Stomach (tissue), 4 donors: Measurements from ENCODE around the gene SLC4A3.
"Not testable (repeated sequence)": the region's sequence is repeated elsewhere in the genome, so short reads cannot be mapped to it uniquely, and the experiment has no call there.

ENCODE experiments used
- CTCF ChIP-seq, 7 experiments: fragments of 450-650 bp in 4 of 7; fragments of 200-600 bp in 3 of 7; sonication (generic) in 3 of 7; IDR thresholded peaks; one replicate each; pipeline ENCODE4 v1.5.1; 2016 to 2019; ENCODE audit warnings: antibody characterized with exemption in 7 of 7, control low read depth in 2 of 7, mild to moderate bottlenecking in 1 of 7
- POLR2AphosphoS5 ChIP-seq, 3 donors: sonication (generic); formaldehyde crosslinking; IDR thresholded peaks; one replicate each; pipeline ENCODE4 v1.6.1; 2016; ENCODE audit warnings: antibody characterized with exemption in 3 of 3

- not testable (repeated sequence) for TF ChIP-seq CTCF, POLR2AphosphoS5 (IDR thresholded peaks at IDR 0.05)
Measured at GRCh38 chr2:219651656-219652055, 24.2 kb downstream of the SLC4A3 start.
